ENCODE measurements around the gene PCMTD2.

PCMTD2 gene

GRCh38 chr20:64224351-64225170, 31.0 kb upstream of the PCMTD2 start:
- no peak for DNase-seq (ENCODE audit: low spot score)
- TF ChIP-seq CTCF (IDR thresholded peaks at IDR 0.05; ENCODE audit: extremely low read depth, missing control alignments), result no peak

GRCh38 chr20:64225171-64225595, 30.4 kb upstream of the PCMTD2 start:
- TF ChIP-seq CTCF (IDR thresholded peaks at IDR 0.05; ENCODE audit: extremely low read depth, missing control alignments), result no peak
- DNase-seq (ENCODE audit: low spot score), result no peak

GRCh38 chr20:64225828-64226598, 29.5 kb upstream of the PCMTD2 start:
- no peak for DNase-seq (ENCODE audit: low spot score)
- no peak for TF ChIP-seq CTCF (IDR thresholded peaks at IDR 0.05; ENCODE audit: extremely low read depth, missing control alignments)

- no peak for DNase-seq (ENCODE audit: low spot score)
- no peak for TF ChIP-seq CTCF (IDR thresholded peaks at IDR 0.05; ENCODE audit: extremely low read depth, missing control alignments)
These were observed 28.6 kb upstream of the PCMTD2 start for GRCh38 chr20:64226686-64227580.

- TF ChIP-seq CTCF (IDR thresholded peaks at IDR 0.05; ENCODE audit: extremely low read depth, missing control alignments), result no peak
- DNase-seq (ENCODE audit: low spot score), result no peak
These were observed 27.4 kb upstream of the PCMTD2 start for GRCh38 chr20:64228086-64228653.

GRCh38 chr20:64228751-64229506, 26.6 kb upstream of the PCMTD2 start:
- DNase-seq (ENCODE audit: low spot score), result no peak

More at GRCh38 chr20:64228751-64229506, 26.6 kb upstream of the PCMTD2 start:
- no peak for TF ChIP-seq CTCF (IDR thresholded peaks at IDR 0.05; ENCODE audit: extremely low read depth, missing control alignments)

Data from GM20000 (cell line).